ENCODE data around the gene TXNRD2.

The TXNRD2 gene

GRCh38 chr22:19979712-19980493 is 38.3 kb upstream of the TXNRD2 start:
- DNase-seq, result no peak

GRCh38 chr22:19978748-19979147 is 37.1 kb upstream of the TXNRD2 start:
- no peak for DNase-seq

GRCh38 chr22:19977296-19978243 is 36.0 kb upstream of the TXNRD2 start:
- DNase-seq, result no peak

GRCh38 chr22:19976671-19977070 is 35.1 kb upstream of the TXNRD2 start:
- DNase-seq, result no peak

GRCh38 chr22:19975707-19976035 is 34.1 kb upstream of the TXNRD2 start:
- no peak for DNase-seq

GRCh38 chr22:19974935-19975706 is 33.5 kb upstream of the TXNRD2 start:
- no peak for DNase-seq

- no peak for DNase-seq
Observed at GRCh38 chr22:19974268-19974861, 32.7 kb upstream of the TXNRD2 start.

- DNase-seq, result no peak
Observed at GRCh38 chr22:19973551-19974267, 32.1 kb upstream of the TXNRD2 start.

- DNase-seq, result no peak
Observed at GRCh38 chr22:19972652-19973550, 31.3 kb upstream of the TXNRD2 start.

- DNase-seq, result no peak
Observed at GRCh38 chr22:19972251-19972650, 30.6 kb upstream of the TXNRD2 start.

GRCh38 chr22:19971276-19972124 is 29.9 kb upstream of the TXNRD2 start:
- DNase-seq, result no peak

- DNase-seq, result peak; percentile 80
Observed at GRCh38 chr22:19970479-19971275, 29.1 kb upstream of the TXNRD2 start.

- no peak for DNase-seq
Observed at GRCh38 chr22:19970031-19970478, 28.4 kb upstream of the TXNRD2 start.

GRCh38 chr22:19969141-19969928 is 27.7 kb upstream of the TXNRD2 start:
- no peak for DNase-seq

- DNase-seq, result no peak
Observed at GRCh38 chr22:19968450-19968891, 26.9 kb upstream of the TXNRD2 start.

- no peak for DNase-seq
Observed at GRCh38 chr22:19967850-19968449, 26.3 kb upstream of the TXNRD2 start.

- no peak for DNase-seq
Observed at GRCh38 chr22:19966908-19967750, 25.5 kb upstream of the TXNRD2 start.
